ENCODE results near the gene SLC7A6OS.

DNA sequence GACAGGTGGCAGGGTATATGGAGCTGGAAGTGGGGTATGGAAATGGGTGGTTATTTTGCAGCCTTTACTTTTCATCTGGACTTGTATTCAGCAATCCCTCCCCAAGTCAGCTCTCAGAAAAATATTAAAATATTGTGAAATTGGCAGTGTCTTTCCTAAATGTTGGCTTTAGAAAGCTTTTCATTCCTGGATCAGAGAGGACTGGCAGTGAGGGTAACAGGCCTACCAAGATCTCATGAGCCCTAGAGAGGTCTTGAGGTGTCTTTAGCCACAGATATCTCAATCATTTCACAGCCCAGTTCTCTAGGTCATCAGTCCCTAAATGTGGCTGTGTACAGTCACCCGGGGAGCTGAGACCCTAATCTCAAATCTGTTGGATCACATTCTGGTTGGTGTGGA lies 22.5 kb downstream of the SLC7A6OS start:
- TF ChIP-seq, protein P1, sequence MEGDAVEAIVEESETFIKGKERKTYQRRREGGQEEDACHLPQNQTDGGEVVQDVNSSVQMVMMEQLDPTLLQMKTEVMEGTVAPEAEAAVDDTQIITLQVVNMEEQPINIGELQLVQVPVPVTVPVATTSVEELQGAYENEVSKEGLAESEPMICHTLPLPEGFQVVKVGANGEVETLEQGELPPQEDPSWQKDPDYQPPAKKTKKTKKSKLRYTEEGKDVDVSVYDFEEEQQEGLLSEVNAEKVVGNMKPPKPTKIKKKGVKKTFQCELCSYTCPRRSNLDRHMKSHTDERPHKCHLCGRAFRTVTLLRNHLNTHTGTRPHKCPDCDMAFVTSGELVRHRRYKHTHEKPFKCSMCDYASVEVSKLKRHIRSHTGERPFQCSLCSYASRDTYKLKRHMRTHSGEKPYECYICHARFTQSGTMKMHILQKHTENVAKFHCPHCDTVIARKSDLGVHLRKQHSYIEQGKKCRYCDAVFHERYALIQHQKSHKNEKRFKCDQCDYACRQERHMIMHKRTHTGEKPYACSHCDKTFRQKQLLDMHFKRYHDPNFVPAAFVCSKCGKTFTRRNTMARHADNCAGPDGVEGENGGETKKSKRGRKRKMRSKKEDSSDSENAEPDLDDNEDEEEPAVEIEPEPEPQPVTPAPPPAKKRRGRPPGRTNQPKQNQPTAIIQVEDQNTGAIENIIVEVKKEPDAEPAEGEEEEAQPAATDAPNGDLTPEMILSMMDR (IDR thresholded peaks at IDR 0.05) = no peak
- TF ChIP-seq POLR2A (IDR thresholded peaks at IDR 0.05) = no peak

Data from suprapubic skin (tissue), 3 donors.